ENCODE results near the gene PLPPR3.

The PLPPR3 gene

GRCh38 chr19:812747-813218 is 9.0 kb downstream of the PLPPR3 start:
- ATAC-seq (ENCODE audit: insufficient read depth, low read depth): no peak

DNA sequence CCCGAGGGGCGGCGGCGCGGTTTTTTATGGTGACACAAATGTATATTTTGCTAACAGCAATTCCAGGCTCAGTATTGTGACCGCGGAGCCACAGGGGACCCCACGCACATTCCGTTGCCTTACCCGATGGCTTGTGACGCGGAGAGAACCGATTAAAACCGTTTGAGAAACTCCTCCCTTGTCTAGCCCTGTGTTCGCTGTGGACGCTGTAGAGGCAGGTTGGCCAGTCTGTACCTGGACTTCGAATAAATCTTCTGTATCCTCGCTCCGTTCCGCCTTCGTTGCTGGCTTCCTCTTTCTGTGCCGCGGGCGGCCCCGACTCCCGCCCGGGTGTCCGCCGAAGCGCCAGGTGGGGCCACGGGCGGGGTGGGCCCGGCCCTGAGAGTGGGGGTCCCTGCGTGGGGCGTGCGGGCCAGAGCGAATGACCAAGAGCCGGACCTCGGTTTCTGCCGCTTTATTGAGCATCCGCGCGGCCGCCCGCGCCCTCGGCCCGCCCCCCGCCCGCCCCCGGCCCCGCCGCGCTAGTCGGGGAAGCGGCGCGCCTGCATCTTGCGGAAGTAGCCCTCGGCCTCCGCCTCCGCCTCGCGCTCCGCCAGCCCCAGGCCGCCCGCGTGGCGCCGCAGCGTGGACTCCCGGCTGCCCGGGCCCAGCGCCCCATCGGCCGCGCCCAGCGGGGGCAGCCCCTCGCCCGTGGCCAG is 9.6 kb downstream of the PLPPR3 start:
- H3K4me2 ChIP-seq (ENCODE audit: insufficient read depth, low read length): no peak overlapping the region
- DNase-seq (no peak), ATAC-seq (ENCODE audit: insufficient read depth, low read depth) (no peak)
- no peaks in the 10 kb centered on the region for H3K9me3 ChIP-seq (ENCODE audit: insufficient read depth, low read length, severe bottlenecking)
- TF ChIP-seq, protein P1, sequence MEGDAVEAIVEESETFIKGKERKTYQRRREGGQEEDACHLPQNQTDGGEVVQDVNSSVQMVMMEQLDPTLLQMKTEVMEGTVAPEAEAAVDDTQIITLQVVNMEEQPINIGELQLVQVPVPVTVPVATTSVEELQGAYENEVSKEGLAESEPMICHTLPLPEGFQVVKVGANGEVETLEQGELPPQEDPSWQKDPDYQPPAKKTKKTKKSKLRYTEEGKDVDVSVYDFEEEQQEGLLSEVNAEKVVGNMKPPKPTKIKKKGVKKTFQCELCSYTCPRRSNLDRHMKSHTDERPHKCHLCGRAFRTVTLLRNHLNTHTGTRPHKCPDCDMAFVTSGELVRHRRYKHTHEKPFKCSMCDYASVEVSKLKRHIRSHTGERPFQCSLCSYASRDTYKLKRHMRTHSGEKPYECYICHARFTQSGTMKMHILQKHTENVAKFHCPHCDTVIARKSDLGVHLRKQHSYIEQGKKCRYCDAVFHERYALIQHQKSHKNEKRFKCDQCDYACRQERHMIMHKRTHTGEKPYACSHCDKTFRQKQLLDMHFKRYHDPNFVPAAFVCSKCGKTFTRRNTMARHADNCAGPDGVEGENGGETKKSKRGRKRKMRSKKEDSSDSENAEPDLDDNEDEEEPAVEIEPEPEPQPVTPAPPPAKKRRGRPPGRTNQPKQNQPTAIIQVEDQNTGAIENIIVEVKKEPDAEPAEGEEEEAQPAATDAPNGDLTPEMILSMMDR (IDR thresholded peaks at IDR 0.05; ENCODE audit: borderline replicate concordance, extremely low read depth, low read length, poor library complexity, severe bottlenecking): no peak
- no peak for TF ChIP-seq EZH2 (IDR thresholded peaks at IDR 0.05; ENCODE audit: borderline replicate concordance, low read depth, low read length, severe bottlenecking)
- peaks cover 63% of the 10 kb centered on the region for H4K20me1 ChIP-seq (ENCODE audit: insufficient read depth, low read length)
- H3K36me3 ChIP-seq (ENCODE audit: insufficient read depth, low read length): peaks cover 63% of the 10 kb centered on the region
- H2AFZ ChIP-seq (ENCODE audit: low read depth, low read length): no peak overlapping the region
- H3K4me1 ChIP-seq (ENCODE audit: insufficient read depth, low read length): no peaks in the 10 kb centered on the region
- no peaks in the 10 kb centered on the region for H3K27me3 ChIP-seq (ENCODE audit: insufficient read depth, low read length, poor library complexity)
- H3K4me3 ChIP-seq (ENCODE audit: low read depth in 1 of 2, low read length in 2 of 2): no peak overlapping the region
- H3K27ac ChIP-seq (ENCODE audit: low read length): no peak overlapping the region
- H3K79me2 ChIP-seq (ENCODE audit: insufficient read depth, low read length): peaks cover 26% of the 10 kb centered on the region
- no peak overlapping the region for H3K9ac ChIP-seq (ENCODE audit: low read depth, low read length)

More at GRCh38 chr19:812747-813218, 9.0 kb downstream of the PLPPR3 start:
- Histone ChIP-seq H3K27ac (ENCODE audit: low read length) (no peak overlapping the region), H3K4me3 (ENCODE audit: low read depth in 1 of 2, low read length in 2 of 2) (no peak overlapping the region), H3K4me1 (ENCODE audit: insufficient read depth, low read length) (no peaks in the 10 kb centered on the region), H4K20me1 (ENCODE audit: insufficient read depth, low read length) (peaks cover 57% of the 10 kb centered on the region), H2AFZ (ENCODE audit: low read depth, low read length) (no peak overlapping the region), H3K27me3 (ENCODE audit: insufficient read depth, low read length, poor library complexity) (no peaks in the 10 kb centered on the region), H3K9me3 (ENCODE audit: insufficient read depth, low read length, severe bottlenecking) (no peaks in the 10 kb centered on the region), H3K36me3 (ENCODE audit: insufficient read depth, low read length) (peaks cover 57% of the 10 kb centered on the region), H3K79me2 (ENCODE audit: insufficient read depth, low read length) (peaks cover 21% of the 10 kb centered on the region), H3K9ac (ENCODE audit: low read depth, low read length) (no peak overlapping the region), H3K4me2 (ENCODE audit: insufficient read depth, low read length) (no peak overlapping the region)
- TF ChIP-seq EZH2 (IDR thresholded peaks at IDR 0.05; ENCODE audit: borderline replicate concordance, low read depth, low read length, severe bottlenecking): no peak
- TF ChIP-seq, protein P1 (IDR thresholded peaks at IDR 0.05; ENCODE audit: borderline replicate concordance, extremely low read depth, low read length, poor library complexity, severe bottlenecking): no peak
- DNase-seq: no peak

DNA sequence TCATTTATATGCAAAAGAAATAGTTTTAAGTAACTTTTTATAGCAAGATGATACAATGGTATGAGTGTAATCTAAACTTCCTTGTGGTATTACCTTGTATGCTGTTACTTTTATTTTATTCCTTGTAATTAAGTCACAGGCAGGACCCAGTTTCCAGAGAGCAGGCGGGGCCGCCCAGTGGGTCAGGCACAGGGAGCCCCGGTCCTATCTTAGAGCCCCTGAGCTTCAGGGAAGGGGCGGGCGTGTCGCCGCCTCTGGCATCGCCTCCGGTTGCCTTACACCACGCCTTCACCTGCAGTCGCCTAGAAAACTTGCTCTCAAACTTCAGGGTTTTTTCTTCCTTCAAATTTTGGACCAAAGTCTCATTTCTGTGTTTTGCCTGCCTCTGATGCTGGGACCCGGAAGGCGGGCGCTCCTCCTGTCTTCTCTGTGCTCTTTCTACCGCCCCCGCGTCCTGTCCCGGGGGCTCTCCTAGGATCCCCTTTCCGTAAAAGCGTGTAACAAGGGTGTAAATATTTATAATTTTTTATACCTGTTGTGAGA is 10.2 kb downstream of the PLPPR3 start:
- Histone ChIP-seq H3K27ac (ENCODE audit: low read length) (no peak overlapping the region), H3K9me3 (ENCODE audit: insufficient read depth, low read length, severe bottlenecking) (no peaks in the 10 kb centered on the region), H4K20me1 (ENCODE audit: insufficient read depth, low read length) (peaks cover 69% of the 10 kb centered on the region), H3K79me2 (ENCODE audit: insufficient read depth, low read length) (peaks cover 33% of the 10 kb centered on the region), H3K27me3 (ENCODE audit: insufficient read depth, low read length, poor library complexity) (no peaks in the 10 kb centered on the region), H2AFZ (ENCODE audit: low read depth, low read length) (no peak overlapping the region), H3K9ac (ENCODE audit: low read depth, low read length) (no peak overlapping the region), H3K36me3 (ENCODE audit: insufficient read depth, low read length) (peaks cover 69% of the 10 kb centered on the region), H3K4me1 (ENCODE audit: insufficient read depth, low read length) (no peaks in the 10 kb centered on the region), H3K4me3 (ENCODE audit: low read depth in 1 of 2, low read length in 2 of 2) (no peak overlapping the region), H3K4me2 (ENCODE audit: insufficient read depth, low read length) (no peak overlapping the region)
- TF ChIP-seq EZH2 (IDR thresholded peaks at IDR 0.05; ENCODE audit: borderline replicate concordance, low read depth, low read length, severe bottlenecking): no peak
- TF ChIP-seq, protein P1 (IDR thresholded peaks at IDR 0.05; ENCODE audit: borderline replicate concordance, extremely low read depth, low read length, poor library complexity, severe bottlenecking): no peak
- ATAC-seq (ENCODE audit: insufficient read depth, low read depth) (no peak), DNase-seq (no peak)
